IMR-90 (cell line): Measurements from ENCODE around the gene SERPINI1. TPM values are rescaled to one million over a fixed set of nuclear protein-coding genes. Genes with fewer than 3 reads are reported as not detected.
A peak's percentile ranks its signal among the peaks of the same experiment; 100 is the strongest.

ENCODE experiments used
- ATAC-seq: fragments of 200-7000 bp; cut with Tn5 transposase; 2 replicates; pipeline ENCODE4 v1.9.1; 2020; ENCODE audit warnings: low read depth, mild to moderate bottlenecking, moderate library complexity
- BruUV-seq: library from RNA; stranded (reverse); fragments of 400-500 nt; replicated peaks from 2 replicates; lab custom pipeline; 2021; lab: Mats Ljungman, UMichigan
- CTCF ChIA-PET: fragments of 300-600 bp; formaldehyde crosslinking; extraction: SDS; loops from one replicate; lab custom pipeline; 2021; ENCODE audit warnings: antibody characterized with exemption; lab: Yijun Ruan, JAX
- POLR2A ChIA-PET: fragments of 300-600 bp; sonication (Branson Sonifier 250); formaldehyde crosslinking; loops from one replicate; lab custom pipeline; 2022; ENCODE audit warnings: antibody characterized with exemption; ENCODE audit not compliant: unreplicated experiment; lab: Charles Lee
- DNase-seq: peaks from one replicate; pipeline ENCODE4 v3.0.0; 2013
- H2AFZ ChIP-seq: replicated peaks from 2 replicates; pipeline ENCODE3; 2013; ENCODE audit warnings: low read length, mild to moderate bottlenecking; ENCODE audit not compliant: poor library complexity
- H2AK5ac ChIP-seq: 2 replicates; pipeline ENCODE4 v1.6.1; 2013; ENCODE audit warnings: low read depth, low read length, inconsistent platforms
- H2AK9ac ChIP-seq: replicated peaks from 2 replicates; pipeline ENCODE3; 2013; ENCODE audit warnings: mild to moderate bottlenecking, low read depth, low read length, moderate library complexity; ENCODE audit not compliant: poor library complexity
- H2BK120ac ChIP-seq: 2 replicates; pipeline ENCODE4 v1.6.1; 2013; ENCODE audit warnings: low read depth, low read length, inconsistent platforms
- H2BK15ac ChIP-seq: 3 replicates; pipeline ENCODE4 v1.6.1; 2013; ENCODE audit warnings: low read depth, low read length, inconsistent platforms
- H2BK20ac ChIP-seq: 2 replicates; pipeline ENCODE4 v1.6.1; 2013; ENCODE audit warnings: low read depth, mild to moderate bottlenecking, inconsistent platforms, low read length, moderate library complexity
- H2BK5ac ChIP-seq: 2 replicates; pipeline ENCODE4 v1.6.1; 2013; ENCODE audit warnings: mild to moderate bottlenecking, low read depth, low read length, inconsistent platforms; ENCODE audit not compliant: poor library complexity, severe bottlenecking
- H3K14ac ChIP-seq: replicated peaks from 2 replicates; pipeline ENCODE4 v1.6.1; 2013; ENCODE audit warnings: low read depth, low read length, inconsistent platforms
- H3K18ac ChIP-seq: 2 replicates; pipeline ENCODE4 v1.6.1; 2013; ENCODE audit warnings: low read depth, low read length, control low read depth
- H3K23ac ChIP-seq: 2 replicates; pipeline ENCODE4 v1.6.1; 2013; ENCODE audit warnings: low read depth, low read length, inconsistent platforms
- H3K27ac ChIP-seq: 2 replicates; pipeline ENCODE4 v1.5.1; 2013; ENCODE audit warnings: mild to moderate bottlenecking, control low read depth, low read length; ENCODE audit not compliant: insufficient read depth
- H3K27me3 ChIP-seq: 2 replicates; pipeline ENCODE4 v1.6.1; 2013; ENCODE audit warnings: low read length; ENCODE audit not compliant: control insufficient read depth, insufficient read depth
- H3K36me3 ChIP-seq: 2 replicates; pipeline ENCODE4 v1.6.1; 2013; ENCODE audit warnings: low read length, mixed read lengths; ENCODE audit not compliant: control insufficient read depth, insufficient read depth
- H3K4ac ChIP-seq: 2 replicates; pipeline ENCODE4 v1.6.1; 2013; ENCODE audit warnings: low read depth, low read length, inconsistent platforms
- H3K4me1 ChIP-seq: 2 replicates; pipeline ENCODE4 v1.6.1; 2013; ENCODE audit warnings: low read length, mixed read lengths; ENCODE audit not compliant: control insufficient read depth, insufficient read depth
- H3K4me2 ChIP-seq: 2 replicates; pipeline ENCODE4 v1.6.1; 2013; ENCODE audit warnings: low read depth, mild to moderate bottlenecking, control low read depth, low read length, moderate library complexity
- H3K4me3 ChIP-seq: 2 replicates; pipeline ENCODE4 v1.5.1; 2013; ENCODE audit warnings: low read depth, mild to moderate bottlenecking, control low read depth, low read length, moderate library complexity; ENCODE audit not compliant: insufficient read depth
- H3K56ac ChIP-seq: 2 replicates; pipeline ENCODE4 v1.6.1; 2013; ENCODE audit warnings: low read length, inconsistent platforms; ENCODE audit not compliant: insufficient read depth; ENCODE audit errors: extremely low read depth
- H3K79me1 ChIP-seq, 2 experiments: 2 replicates each; pipeline ENCODE4 v1.6.1; 2013; ENCODE audit warnings: low read length in 2 of 2, inconsistent platforms in 1 of 2, low read depth in 1 of 2
- H3K9ac ChIP-seq: 2 replicates; pipeline ENCODE4 v1.6.1; 2013; ENCODE audit warnings: low read depth, low read length, control low read depth
- H3K9me1 ChIP-seq: 2 replicates; pipeline ENCODE4 v1.6.1; 2013; ENCODE audit warnings: low read length, inconsistent platforms; ENCODE audit not compliant: insufficient read depth
- H3K9me3 ChIP-seq: 2 replicates; pipeline ENCODE4 v1.6.1; 2013; ENCODE audit warnings: low read length; ENCODE audit not compliant: control insufficient read depth, insufficient read depth
- H4K20me1 ChIP-seq: 2 replicates; pipeline ENCODE4 v1.6.1; 2013; ENCODE audit warnings: low read length, inconsistent platforms; ENCODE audit not compliant: insufficient read depth
- H4K5ac ChIP-seq: 2 replicates; pipeline ENCODE4 v1.6.1; 2013; ENCODE audit warnings: mild to moderate bottlenecking, low read depth, low read length, control low read depth
- H4K8ac ChIP-seq, 2 experiments: 2 replicates each; pipeline ENCODE4 v1.6.1; 2013; ENCODE audit warnings: low read depth in 2 of 2, low read length in 2 of 2, control low read depth in 1 of 2, inconsistent platforms in 1 of 2
- H4K91ac ChIP-seq: 2 replicates; pipeline ENCODE4 v1.6.1; 2013; ENCODE audit warnings: low read depth, low read length, inconsistent platforms; ENCODE audit not compliant: insufficient read depth
- CEBPB ChIP-seq: IDR thresholded peaks from 2 replicates; pipeline ENCODE4 v1.6.1; 2012; ENCODE audit warnings: low read depth, low read length, improper control_type of control experiment
- CTCF ChIP-seq: conservative IDR thresholded peaks from 2 replicates; pipeline ENCODE4 v1.5.1; 2012; ENCODE audit warnings: mild to moderate bottlenecking, low read depth, low read length, improper control_type of control experiment
- MAFK ChIP-seq: IDR thresholded peaks from 2 replicates; pipeline ENCODE4 v1.6.1; 2012; ENCODE audit warnings: low read depth, low read length, improper control_type of control experiment
- MAZ ChIP-seq: IDR thresholded peaks from 2 replicates; pipeline ENCODE4 v1.6.1; 2012; ENCODE audit warnings: low read depth, mild to moderate bottlenecking, low read length, improper control_type of control experiment, moderate library complexity, borderline replicate concordance
- MXI1 ChIP-seq: IDR thresholded peaks from 2 replicates; pipeline ENCODE4 v1.6.1; 2012; ENCODE audit warnings: low read depth, mild to moderate bottlenecking, low read length, moderate library complexity, borderline replicate concordance
- RAD21 ChIP-seq: IDR thresholded peaks from 2 replicates; pipeline ENCODE4 v1.6.1; 2012; ENCODE audit warnings: low read length, improper control_type of control experiment
- RCOR1 ChIP-seq: IDR thresholded peaks from 2 replicates; pipeline ENCODE4 v1.6.1; 2012; ENCODE audit warnings: mild to moderate bottlenecking, low read length, improper control_type of control experiment; ENCODE audit not compliant: insufficient replicate concordance
- RFX5 ChIP-seq: IDR thresholded peaks from 2 replicates; pipeline ENCODE4 v1.8.0; 2012; ENCODE audit warnings: low read depth, mild to moderate bottlenecking, low read length, moderate library complexity
- WGBS, 2 experiments: methylation state at CpG; one replicate each; pipeline versions ENCODE4 v1.1.5 to v1.1.7; 2013; ENCODE audit warnings: missing lambda C conversion rate in 2 of 2; ENCODE audit not compliant: insufficient read length in 1 of 2; ENCODE audit errors: extremely low coverage in 2 of 2; 5-methylcytosine and 5-hydroxymethylcytosine counted together
- dilution Hi-C: fragments of 300-500 bp; cut with HindIII; formaldehyde crosslinking; loops from one replicate; pipeline ENCODE4 v1.14.3; 2018; ENCODE audit warnings: low sequenced_read_pairs; ENCODE audit not compliant: unreplicated experiment
- in situ Hi-C: fragments of 300-500 bp; cut with MboI; formaldehyde crosslinking; loops from 3 replicates; pipeline ENCODE4 v1.14.3; 2019; ENCODE audit warnings: low sequenced_read_pairs, inconsistent platforms, mixed read lengths
- intact Hi-C: fragments of 100-400 bp; cut with micrococcal nuclease; formaldehyde crosslinking; loops from 2 replicates; pipeline ENCODE4 v1.10.0; 2022
- polyA plus RNA-seq, 3 experiments: library from polyadenylated mRNA; depleted of rRNA; stranded (reverse); fragments of >200 nt; gene quantifications; 2 replicates each; pipeline ENCODE4 v1.2.3, GENCODE V29; 2012; ENCODE audit warnings: low replicate concordance in 1 of 3
- total RNA-seq: library from RNA; depleted of rRNA; stranded (reverse); fragments of >200 nt; gene quantifications from 2 replicates; pipeline ENCODE4 v1.2.3, GENCODE V29; 2012
- TF ChIP-seq, protein P1 (sequence below): fragments of 150-350 bp; IDR thresholded peaks from 2 replicates; pipeline ENCODE4 v1.6.1; 2017; ENCODE audit warnings: mild to moderate bottlenecking, antibody characterized with exemption, low read length, low read depth

Gene SERPINI1
- total and polyA plus RNA-seq, 2 of the 4 experiments (the other 2 are of a cell fraction), result 0.36 to 1.3 TPM

DNA sequence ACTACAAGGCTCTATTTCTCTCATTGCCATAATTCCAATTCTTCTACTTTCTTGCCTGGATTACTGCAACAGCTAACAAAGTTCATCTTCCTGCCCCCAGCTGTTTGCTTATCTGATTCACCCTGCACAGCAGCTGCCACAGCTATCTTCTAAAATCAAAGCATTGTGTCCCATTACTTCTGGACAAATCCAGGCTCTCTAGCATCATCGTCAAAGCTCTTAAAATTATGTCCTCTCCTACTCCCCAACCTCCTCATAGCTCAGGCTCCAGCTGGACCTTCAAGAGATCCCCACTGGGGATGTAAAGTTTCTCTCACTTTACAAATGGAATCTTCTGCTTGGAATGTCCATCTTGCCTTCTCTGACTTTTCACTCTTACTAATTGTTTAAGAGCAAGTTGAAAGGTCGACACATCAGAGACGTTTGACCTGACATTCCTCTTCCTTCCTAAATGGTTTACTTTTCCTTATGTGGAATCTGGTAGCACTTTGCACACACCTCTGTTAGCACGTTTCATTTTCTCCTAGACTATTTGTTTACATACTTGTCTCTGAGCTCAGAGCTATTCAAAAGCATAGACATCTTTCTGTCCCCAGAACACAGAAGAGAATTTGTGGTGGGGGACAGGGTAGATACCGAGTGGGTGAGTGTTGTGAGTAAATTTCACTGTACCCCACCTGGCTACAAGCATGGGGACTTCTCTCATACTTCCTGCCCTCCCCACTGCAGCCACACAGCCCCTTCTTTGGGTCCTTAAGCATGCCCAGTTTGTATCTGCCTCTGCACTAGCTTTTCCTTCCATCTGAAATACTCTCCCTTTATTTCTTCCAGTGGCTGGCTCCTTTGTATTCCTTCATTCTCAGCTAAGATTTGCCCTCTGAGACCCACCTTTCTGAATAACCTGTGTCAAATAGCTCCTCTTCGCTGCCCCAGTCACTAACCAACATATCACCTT is 77.9 kb downstream of the SERPINI1 start:
- no peak overlapping the region; the same call in 1 of the 2 replicates for H3K4me2 ChIP-seq
- CTCF ChIA-PET, result no interaction called here

More for the DNA sequence above, 77.9 kb downstream of the SERPINI1 start:
- no peak overlapping the region for H2BK15ac ChIP-seq
- BruUV-seq, result no TSS peak
- DNase-seq (no peak), ATAC-seq (no peak)
- no peak overlapping the region for H3K4me3 ChIP-seq
- H3K27ac ChIP-seq, result no peak overlapping the region
- intact Hi-C loops (no loop called here), in situ Hi-C loops (no loop called here), dilution Hi-C loops (no loop called here)
- H2BK5ac ChIP-seq, result no peak overlapping the region
- peak overlapping the region; percentile 71 for H2AFZ ChIP-seq
- WGBS, 2 experiments, result no CpG with 5 or more reads among the region's 6 CpGs
- no peak overlapping the region for H3K18ac ChIP-seq
- H3K79me1 ChIP-seq, result no peaks in the 10 kb centered on the region
- no peaks in the 10 kb centered on the region for H4K20me1 ChIP-seq
- TF ChIP-seq CEBPB (no peak), MAFK (no peak), MXI1 (no peak), RAD21 (no peak), RCOR1 (no peak), MAZ (no peak), RFX5 (no peak), CTCF (no peak)
- TF ChIP-seq, protein P1, sequence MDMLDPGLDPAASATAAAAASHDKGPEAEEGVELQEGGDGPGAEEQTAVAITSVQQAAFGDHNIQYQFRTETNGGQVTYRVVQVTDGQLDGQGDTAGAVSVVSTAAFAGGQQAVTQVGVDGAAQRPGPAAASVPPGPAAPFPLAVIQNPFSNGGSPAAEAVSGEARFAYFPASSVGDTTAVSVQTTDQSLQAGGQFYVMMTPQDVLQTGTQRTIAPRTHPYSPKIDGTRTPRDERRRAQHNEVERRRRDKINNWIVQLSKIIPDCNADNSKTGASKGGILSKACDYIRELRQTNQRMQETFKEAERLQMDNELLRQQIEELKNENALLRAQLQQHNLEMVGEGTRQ, result no peak
- no peaks in the 10 kb centered on the region for H3K9me1 ChIP-seq
- no peak overlapping the region for H3K4ac ChIP-seq
- H2BK120ac ChIP-seq, result no peak overlapping the region
- H4K5ac ChIP-seq, result no peak overlapping the region
- no peak overlapping the region for H3K9ac ChIP-seq
- H3K9me3 ChIP-seq, result no peaks in the 10 kb centered on the region
- peak overlapping the region; percentile 0; the same call in 1 of the 2 replicates for H3K56ac ChIP-seq
- H3K14ac ChIP-seq, result no peak overlapping the region
- H3K36me3 ChIP-seq, result no peaks in the 10 kb centered on the region
- no peak overlapping the region for H3K23ac ChIP-seq
- H4K8ac ChIP-seq, result no peak overlapping the region
- no peak overlapping the region for H4K91ac ChIP-seq
- peaks cover 2% of the 10 kb centered on the region; the same call in 1 of the 2 replicates for H3K4me1 ChIP-seq
- POLR2A ChIA-PET, result no interaction called here
- no peak overlapping the region for H2AK5ac ChIP-seq
- H3K27me3 ChIP-seq, result no peaks in the 10 kb centered on the region
- H2AK9ac ChIP-seq, result no peak overlapping the region
- H2BK20ac ChIP-seq, result no peak overlapping the region
